Immature natural killer cell (primary cell): ENCODE results near the gene KIF25. TPM values are rescaled to one million over a fixed set of nuclear protein-coding genes. Genes with fewer than 3 reads are reported as not detected.

Source experiments
- DNase-seq, 3 donors: peaks; one replicate each; pipeline ENCODE4 v3.0.0; 2022; ENCODE audit warnings: mixed read lengths in 1 of 3
- H3K27ac Mint-ChIP-seq, 6 donors: one replicate each; pipeline ENCODE4 v1.8.0; 2020; ENCODE audit warnings: mixed read lengths in 6 of 6, mild to moderate bottlenecking in 5 of 6, inconsistent platforms in 4 of 6, moderate library complexity in 3 of 6
- H3K27me3 Mint-ChIP-seq, 3 donors: one replicate each; pipeline ENCODE4 v1.8.0; 2020 to 2021; ENCODE audit warnings: low read depth in 3 of 3, mild to moderate bottlenecking in 3 of 3, mixed read lengths in 3 of 3, moderate library complexity in 3 of 3, inconsistent platforms in 1 of 3
- H3K36me3 Mint-ChIP-seq, 3 donors: one replicate each; pipeline ENCODE4 v1.8.0; 2020; ENCODE audit warnings: mixed read lengths in 3 of 3, inconsistent platforms in 2 of 3, mild to moderate bottlenecking in 2 of 3
- H3K4me1 Mint-ChIP-seq, 2 donors: one replicate each; pipeline ENCODE4 v1.8.0; 2020; ENCODE audit warnings: inconsistent platforms in 2 of 2, mild to moderate bottlenecking in 2 of 2, mixed read lengths in 2 of 2, moderate library complexity in 1 of 2
- H3K4me3 Mint-ChIP-seq, 5 donors: one replicate each; pipeline ENCODE4 v1.8.0; 2020; ENCODE audit warnings: mild to moderate bottlenecking in 5 of 5, mixed read lengths in 5 of 5, inconsistent platforms in 3 of 5, moderate library complexity in 3 of 5
- H3K9me3 Mint-ChIP-seq, 6 donors: one replicate each; pipeline ENCODE4 v1.8.0; 2020; ENCODE audit warnings: mild to moderate bottlenecking in 6 of 6, mixed read lengths in 6 of 6, inconsistent platforms in 4 of 6, moderate library complexity in 3 of 6
- polyA plus RNA-seq, 3 donors: library from polyadenylated mRNA; unstranded; fragments of 300-500 nt; fragmentation: Illumina TruSeq; gene quantifications; one replicate each; pipeline ENCODE4 v1.2.3, GENCODE V29; 2021

KIF25 gene
- polyA plus RNA-seq, 3 donors from 2014 or later: not detected

- Mint-ChIP-seq H3K4me3 (no peak within 1 kb of the TSS), H3K9me3 (no peaks in the 10 kb centered on the region), H3K27me3 (peaks cover 0 to 2% (median 0%) of the 10 kb centered on the region in 3 donors), H3K4me1 (no peaks in the 10 kb centered on the region), H3K36me3 (no peaks in the 10 kb centered on the region), H3K27ac (no peak within 1 kb of the TSS)
- DNase-seq: no peak
These were observed 81.5 kb downstream of the KIF25 start, which contains the start of gene FRMD1 for GRCh38 chr6:168078943-168079405. FRMD1 (minus strand) TSS chr6:168079212; CDS start chr6:168079094, 118 bp downstream.

- Mint-ChIP-seq H3K9me3 (no peaks in the 10 kb centered on the region), H3K36me3 (no peaks in the 10 kb centered on the region), H3K4me1 (no peaks in the 10 kb centered on the region), H3K27me3 (peaks cover 0 to 4% (median 2%) of the 10 kb centered on the region in 3 donors), H3K4me3 (no peak overlapping the region), H3K27ac (no peak overlapping the region)
- DNase-seq: no peak
These were observed 83.1 kb downstream of the KIF25 start for GRCh38 chr6:168080393-168081077.

- no peak overlapping the region for H3K27ac Mint-ChIP-seq
These were observed 84.5 kb downstream of the KIF25 start for GRCh38 chr6:168081858-168082546.

GRCh38 chr6:168082860-168083513 is 85.5 kb downstream of the KIF25 start:
- Mint-ChIP-seq H3K27ac (no peak overlapping the region), H3K36me3 (no peaks in the 10 kb centered on the region), H3K27me3 (peaks cover 0 to 4% (median 0%) of the 10 kb centered on the region in 3 donors), H3K9me3 (no peaks in the 10 kb centered on the region), H3K4me3 (no peak overlapping the region), H3K4me1 (no peaks in the 10 kb centered on the region)
- DNase-seq: no peak

More at GRCh38 chr6:168081858-168082546, 84.5 kb downstream of the KIF25 start:
- H3K36me3 Mint-ChIP-seq: no peaks in the 10 kb centered on the region
- DNase-seq: no peak
- H3K9me3 Mint-ChIP-seq: no peaks in the 10 kb centered on the region
- H3K27me3 Mint-ChIP-seq: peaks cover 0 to 4% (median 0%) of the 10 kb centered on the region in 3 donors
- no peaks in the 10 kb centered on the region for H3K4me1 Mint-ChIP-seq
- no peak overlapping the region for H3K4me3 Mint-ChIP-seq

GRCh38 chr6:168083514-168083885 is 86.0 kb downstream of the KIF25 start:
- no peaks in the 10 kb centered on the region for H3K36me3 Mint-ChIP-seq
- H3K9me3 Mint-ChIP-seq: no peaks in the 10 kb centered on the region
- H3K4me1 Mint-ChIP-seq: no peaks in the 10 kb centered on the region
- no peak for DNase-seq
- peaks cover 0 to 4% (median 0%) of the 10 kb centered on the region in 3 donors for H3K27me3 Mint-ChIP-seq
- H3K27ac Mint-ChIP-seq: no peak overlapping the region
- H3K4me3 Mint-ChIP-seq: no peak overlapping the region

GRCh38 chr6:168084465-168085160 is 87.1 kb downstream of the KIF25 start:
- H3K27ac Mint-ChIP-seq: no peak overlapping the region
- peaks cover 0 to 4% (median 0%) of the 10 kb centered on the region in 3 donors for H3K27me3 Mint-ChIP-seq
- no peaks in the 10 kb centered on the region for H3K4me1 Mint-ChIP-seq
- H3K9me3 Mint-ChIP-seq: no peaks in the 10 kb centered on the region
- no peak for DNase-seq
- no peaks in the 10 kb centered on the region for H3K36me3 Mint-ChIP-seq
- no peak overlapping the region for H3K4me3 Mint-ChIP-seq

GRCh38 chr6:168086066-168086465 is 88.6 kb downstream of the KIF25 start:
- no peaks in the 10 kb centered on the region for H3K4me1 Mint-ChIP-seq
- H3K9me3 Mint-ChIP-seq: no peaks in the 10 kb centered on the region
- H3K27ac Mint-ChIP-seq: no peak overlapping the region
- H3K27me3 Mint-ChIP-seq: peaks cover 0 to 6% (median 0%) of the 10 kb centered on the region in 3 donors
- no peak overlapping the region for H3K4me3 Mint-ChIP-seq
- no peak for DNase-seq
- H3K36me3 Mint-ChIP-seq: no peaks in the 10 kb centered on the region

- Mint-ChIP-seq H3K36me3 (no peaks in the 10 kb centered on the region), H3K4me1 (no peaks in the 10 kb centered on the region), H3K27ac (no peak overlapping the region), H3K27me3 (peaks cover 0 to 6% (median 0%) of the 10 kb centered on the region in 3 donors), H3K9me3 (no peaks in the 10 kb centered on the region), H3K4me3 (no peak overlapping the region)
- DNase-seq: no peak
These were observed 89.1 kb downstream of the KIF25 start for GRCh38 chr6:168086616-168087015.

- peaks cover 0 to 6% (median 0%) of the 10 kb centered on the region in 3 donors for H3K27me3 Mint-ChIP-seq
- no peaks in the 10 kb centered on the region for H3K4me1 Mint-ChIP-seq
- H3K36me3 Mint-ChIP-seq: no peaks in the 10 kb centered on the region
- H3K27ac Mint-ChIP-seq: no peak overlapping the region
- no peak for DNase-seq
- H3K4me3 Mint-ChIP-seq: no peak overlapping the region
- H3K9me3 Mint-ChIP-seq: no peaks in the 10 kb centered on the region
These were observed 90.1 kb downstream of the KIF25 start for GRCh38 chr6:168087436-168088160.

- no peak for DNase-seq
These were observed 90.9 kb downstream of the KIF25 start for GRCh38 chr6:168088161-168089053.

GRCh38 chr6:168089186-168090063 is 92.0 kb downstream of the KIF25 start:
- Mint-ChIP-seq H3K27me3 (peaks cover 0 to 2% (median 0%) of the 10 kb centered on the region in 3 donors), H3K27ac (no peak overlapping the region), H3K9me3 (no peaks in the 10 kb centered on the region), H3K4me3 (no peak overlapping the region), H3K4me1 (no peaks in the 10 kb centered on the region), H3K36me3 (no peaks in the 10 kb centered on the region)
- DNase-seq: no peak

More at GRCh38 chr6:168088161-168089053, 90.9 kb downstream of the KIF25 start:
- H3K4me1 Mint-ChIP-seq: no peaks in the 10 kb centered on the region
- no peaks in the 10 kb centered on the region for H3K36me3 Mint-ChIP-seq
- no peak overlapping the region for H3K4me3 Mint-ChIP-seq
- no peaks in the 10 kb centered on the region for H3K9me3 Mint-ChIP-seq
- H3K27ac Mint-ChIP-seq: no peak overlapping the region
- H3K27me3 Mint-ChIP-seq: peaks cover 0 to 6% (median 0%) of the 10 kb centered on the region in 3 donors
